ENCODE measurements around the gene ADIPOR2. TPM values are rescaled to one million over a fixed set of nuclear protein-coding genes. Genes with fewer than 3 reads are reported as not detected.

ADIPOR2 gene
- total and polyA plus RNA-seq, 10 of the 15 experiments (the other 5 are each of a cell fraction or from before 2014, with no cell fraction given): 8.6 to 65.0 (median 38.0) TPM

GRCh38 chr12:1806301-1807086 lies 115.6 kb downstream of the ADIPOR2 start:
- BruUV-seq (replicated peaks): no TSS peak
- no peaks in the 10 kb centered on the region for H3K36me3 ChIP-seq (ENCODE audit: control insufficient read depth in 2 of 2, insufficient read depth in 2 of 2, low read length in 1 of 2)
- CTCF ChIA-PET: interaction anchor here (1.0 kb wide), 1 partner anchor 133 kb away, joined by 4 read pairs; no protein-coding TSS in a partner anchor
- no peak for FAIRE-seq
- H2AFZ ChIP-seq (ENCODE audit: control insufficient read depth, low read depth, low read length): no peak overlapping the region
- H3K27me3 ChIP-seq (replicated peaks in 1 of 2; ENCODE audit: control insufficient read depth in 2 of 2, insufficient read depth in 2 of 2, low read length in 1 of 2): no peaks in the 10 kb centered on the region
- no peaks in the 10 kb centered on the region for H3K9me3 ChIP-seq (replicated peaks; ENCODE audit: control insufficient read depth, insufficient read depth, low read length)
- no peak overlapping the region for H3K9ac ChIP-seq (ENCODE audit: control insufficient read depth, insufficient read depth, low read length)
- TF ChIP-seq CBX3 (IDR thresholded peaks at IDR 0.05; ENCODE audit: borderline replicate concordance, low read depth) (no peak), SMAD1 (IDR thresholded peaks at IDR 0.05; ENCODE audit: low read depth, partially characterized antibody) (no peak), POLR2AphosphoS5 (IDR thresholded peaks at IDR 0.05; ENCODE audit: low read length) (no peak), NFYB (IDR thresholded peaks at IDR 0.05; ENCODE audit: insufficient read depth, low read depth, low read length) (no peak), RELB (IDR thresholded peaks at IDR 0.05; ENCODE audit: low read depth) (no peak), ESRRA (IDR thresholded peaks at IDR 0.05; ENCODE audit: low read length) (no peak), BCLAF1 (IDR thresholded peaks at IDR 0.05) (no peak), PRDM15 (CRISPR knock-in tag; IDR thresholded peaks at IDR 0.05) (no peak), CBFB (IDR thresholded peaks at IDR 0.05; ENCODE audit: low read depth) (no peak), POU2F2 (IDR thresholded peaks at IDR 0.05; ENCODE audit: borderline replicate concordance, low read depth, low read length) (no peak), BMI1 (IDR thresholded peaks at IDR 0.05; ENCODE audit: borderline replicate concordance) (no peak), E4F1 (IDR thresholded peaks at IDR 0.05; ENCODE audit: borderline replicate concordance, partially characterized antibody) (no peak)
- SMC1A ChIA-PET (ENCODE audit: uncharacterized antibody, unreplicated experiment): no interaction called here
- H4K20me1 ChIP-seq (ENCODE audit: control insufficient read depth, insufficient read depth): no peaks in the 10 kb centered on the region
- ATAC-seq: no peak
- peaks cover 3% of the 10 kb centered on the region; the same call in 1 of the 2 replicates for H3K4me1 ChIP-seq (ENCODE audit: control insufficient read depth, insufficient read depth, low read length)
- in situ Hi-C loops (cut with MboI): no loop called here
- no peak overlapping the region for H3K4me3 ChIP-seq
- DNase-seq (ENCODE audit: low read depth, low spot score): no peak
- no peak overlapping the region for H3K4me2 ChIP-seq (ENCODE audit: control insufficient read depth, insufficient read depth)
- H3K27ac ChIP-seq (ENCODE audit: control insufficient read depth, insufficient read depth): no peak overlapping the region
- intact Hi-C loops (cut with micrococcal nuclease; ENCODE audit: unreplicated experiment): no loop called here
- RAD21 ChIA-PET (ENCODE audit: unreplicated experiment): no interaction called here
- WGBS (ENCODE audit: insufficient coverage, insufficient replicate concordance, low lambda C conversion rate, missing lambda C conversion rate): 54% methylated on average over 7 of the region's 7 CpGs
- POLR2A ChIA-PET: interaction anchor here (0.5 kb wide), 1 partner anchor 125 kb away, joined by 4 read pairs; no protein-coding TSS in a partner anchor
- no peaks in the 10 kb centered on the region for H3K79me2 ChIP-seq (ENCODE audit: control insufficient read depth, insufficient read depth, low read length)

Measured in GM12878 (cell line).